Caco-2 (cell line): ENCODE data around the gene CALD1. TPM values are rescaled to one million over a fixed set of nuclear protein-coding genes. Genes with fewer than 3 reads are reported as not detected.

Source experiments
- BruUV-seq: library from RNA; stranded (reverse); fragments of 400-500 nt; replicated peaks from 2 replicates; lab custom pipeline; 2021; lab: Mats Ljungman, UMichigan
- CTCF ChIA-PET: fragments of 300-600 bp; sonication (Branson Sonifier 250); formaldehyde crosslinking; loops from one replicate; lab custom pipeline; 2022; ENCODE audit warnings: antibody characterized with exemption; lab: Charles Lee
- POLR2A ChIA-PET: fragments of 300-600 bp; sonication (Branson Sonifier 250); formaldehyde crosslinking; loops from one replicate; lab custom pipeline; 2022; ENCODE audit warnings: antibody characterized with exemption; lab: Charles Lee
- DNase-seq, 2 experiments: peaks; one replicate each; pipeline versions ENCODE4 v3.0.0 to v3.0.0-alpha.2; 2020 to 2022
- H3K27me3 ChIP-seq: replicated peaks from 2 replicates; pipeline ENCODE4 v1.6.0; 2011; ENCODE audit warnings: low read length; ENCODE audit not compliant: control insufficient read depth, insufficient read depth
- H3K36me3 ChIP-seq: 2 replicates; pipeline ENCODE4 v1.5.1; 2011; ENCODE audit warnings: low read length; ENCODE audit not compliant: control insufficient read depth, insufficient read depth
- H3K4me1 ChIP-seq: fragments of 250-450 bp; sonication (Bioruptor Pico); 2 replicates; pipeline ENCODE4 v1.5.1; 2020; ENCODE audit warnings: mild to moderate bottlenecking
- H3K4me3 ChIP-seq: 2 replicates; pipeline ENCODE4 v1.5.1; 2011; ENCODE audit warnings: low read depth, mild to moderate bottlenecking, control low read depth, low read length
- H3K9me3 ChIP-seq: fragments of 250-450 bp; sonication (Bioruptor Pico); 2 replicates; pipeline ENCODE4 v1.5.1; 2020; ENCODE audit warnings: mild to moderate bottlenecking, moderate library complexity
- H3K27ac Mint-ChIP-seq: one replicate; pipeline ENCODE4 v1.8.0; 2022; ENCODE audit warnings: mixed read lengths; ENCODE audit not compliant: unreplicated experiment
- H3K27me3 Mint-ChIP-seq: one replicate; pipeline ENCODE4 v1.8.0; 2022; ENCODE audit warnings: mixed read lengths; ENCODE audit not compliant: insufficient read depth, unreplicated experiment
- H3K36me3 Mint-ChIP-seq: one replicate; pipeline ENCODE4 v1.8.0; 2022; ENCODE audit warnings: mild to moderate bottlenecking, mixed read lengths; ENCODE audit not compliant: insufficient read depth, unreplicated experiment
- H3K4me1 Mint-ChIP-seq: one replicate; pipeline ENCODE4 v1.8.0; 2022; ENCODE audit warnings: low read depth, mixed read lengths; ENCODE audit not compliant: unreplicated experiment
- H3K4me3 Mint-ChIP-seq: one replicate; pipeline ENCODE4 v1.8.0; 2022; ENCODE audit warnings: mild to moderate bottlenecking, moderate library complexity, mixed read lengths; ENCODE audit not compliant: unreplicated experiment
- H3K9me3 Mint-ChIP-seq: one replicate; pipeline ENCODE4 v1.8.0; 2022; ENCODE audit warnings: mixed read lengths; ENCODE audit not compliant: unreplicated experiment
- intact Hi-C: fragments of 100-400 bp; cut with micrococcal nuclease; formaldehyde crosslinking; loops from one replicate; pipeline ENCODE4 v1.10.0; 2022; ENCODE audit not compliant: unreplicated experiment
- total RNA-seq: library from RNA; stranded (reverse); gene quantifications from 2 replicates; pipeline ENCODE4 v1.2.3, GENCODE V29; 2022
- TF ChIP-seq, protein P1 (sequence below), 2 experiments: fragments of 200-600 bp in 1 of 2; IDR thresholded peaks; 1 replicate in 1 of 2; 2 replicates in 1 of 2; pipeline versions ENCODE4 v1.5.1 to v1.8.0; 2011 to 2022; ENCODE audit warnings: antibody characterized with exemption in 1 of 2, control low read depth in 1 of 2, inconsistent platforms in 1 of 2, low read depth in 1 of 2, low read length in 1 of 2, mild to moderate bottlenecking in 1 of 2, moderate library complexity in 1 of 2; ENCODE audit not compliant: insufficient read depth in 1 of 2, severe bottlenecking in 1 of 2, unreplicated experiment in 1 of 2

Gene CALD1
- total RNA-seq, 1 experiment from 2014 or later: 155 TPM

DNA sequence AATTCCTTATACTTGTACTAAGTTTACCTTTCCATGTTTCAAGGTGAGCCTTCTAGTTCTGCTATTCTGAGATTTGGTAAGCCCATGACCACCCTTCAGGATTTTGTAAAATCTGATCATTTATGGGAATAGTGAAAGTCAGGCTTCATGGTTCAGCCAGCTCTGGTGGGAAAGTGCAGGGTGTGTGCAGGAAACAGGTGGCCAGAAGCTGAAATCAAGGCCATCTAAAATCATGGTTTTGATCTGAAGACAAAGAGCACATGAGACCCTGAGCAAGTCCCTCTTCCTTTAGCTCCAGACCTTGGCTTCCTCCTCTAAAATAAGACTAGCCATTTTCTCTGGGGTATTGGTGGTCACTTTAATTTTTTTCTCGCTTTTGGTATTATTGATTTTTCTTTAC is 91.3 kb downstream of the CALD1 start:
- peaks cover 3% of the 10 kb centered on the region; the same call in 1 of the 2 replicates for H3K4me1 ChIP-seq
- H3K9me3 ChIP-seq: no peaks in the 10 kb centered on the region
- peaks cover 15% of the 10 kb centered on the region for H3K36me3 Mint-ChIP-seq
- no TSS peak for BruUV-seq
- no peaks in the 10 kb centered on the region for H3K27me3 Mint-ChIP-seq
- TF ChIP-seq, protein P1, sequence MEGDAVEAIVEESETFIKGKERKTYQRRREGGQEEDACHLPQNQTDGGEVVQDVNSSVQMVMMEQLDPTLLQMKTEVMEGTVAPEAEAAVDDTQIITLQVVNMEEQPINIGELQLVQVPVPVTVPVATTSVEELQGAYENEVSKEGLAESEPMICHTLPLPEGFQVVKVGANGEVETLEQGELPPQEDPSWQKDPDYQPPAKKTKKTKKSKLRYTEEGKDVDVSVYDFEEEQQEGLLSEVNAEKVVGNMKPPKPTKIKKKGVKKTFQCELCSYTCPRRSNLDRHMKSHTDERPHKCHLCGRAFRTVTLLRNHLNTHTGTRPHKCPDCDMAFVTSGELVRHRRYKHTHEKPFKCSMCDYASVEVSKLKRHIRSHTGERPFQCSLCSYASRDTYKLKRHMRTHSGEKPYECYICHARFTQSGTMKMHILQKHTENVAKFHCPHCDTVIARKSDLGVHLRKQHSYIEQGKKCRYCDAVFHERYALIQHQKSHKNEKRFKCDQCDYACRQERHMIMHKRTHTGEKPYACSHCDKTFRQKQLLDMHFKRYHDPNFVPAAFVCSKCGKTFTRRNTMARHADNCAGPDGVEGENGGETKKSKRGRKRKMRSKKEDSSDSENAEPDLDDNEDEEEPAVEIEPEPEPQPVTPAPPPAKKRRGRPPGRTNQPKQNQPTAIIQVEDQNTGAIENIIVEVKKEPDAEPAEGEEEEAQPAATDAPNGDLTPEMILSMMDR (IDR thresholded peaks at IDR 0.05; ENCODE audit: insufficient read depth in 1 of 2, low read depth in 1 of 2, low read length in 1 of 2, severe bottlenecking in 1 of 2, unreplicated experiment in 1 of 2): no peak
- no peak overlapping the region for H3K27ac Mint-ChIP-seq
- intact Hi-C loops: no loop called here
- no peak overlapping the region for H3K4me3 Mint-ChIP-seq
- peaks cover 3% of the 10 kb centered on the region for H3K4me1 Mint-ChIP-seq
- CTCF ChIA-PET: no interaction called here
- DNase-seq: no peak
- no peaks in the 10 kb centered on the region for H3K9me3 Mint-ChIP-seq
- no peaks in the 10 kb centered on the region for H3K36me3 ChIP-seq
- H3K27me3 ChIP-seq: no peaks in the 10 kb centered on the region
- POLR2A ChIA-PET: no interaction called here
- H3K4me3 ChIP-seq: no peak overlapping the region

DNA sequence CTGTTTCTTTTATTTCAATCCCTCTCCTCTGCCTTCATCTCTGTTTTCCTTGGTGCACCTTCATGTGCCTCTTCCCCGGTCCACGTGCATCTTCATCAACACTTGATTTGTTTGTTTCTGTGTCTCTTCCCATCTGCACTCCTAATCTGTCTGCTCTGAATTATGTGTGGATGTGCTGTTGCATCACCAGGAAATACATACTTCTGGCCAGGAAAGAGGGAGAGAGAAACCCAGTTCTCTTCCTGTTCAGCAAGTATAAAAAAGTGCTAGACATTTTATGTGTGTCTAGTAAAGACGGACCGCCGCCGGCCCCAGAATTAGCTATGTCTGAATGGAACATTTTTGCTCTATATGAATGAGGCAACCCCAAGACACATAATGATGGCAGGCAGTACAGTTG is 93.8 kb downstream of the CALD1 start:
- no peak for DNase-seq
- Histone ChIP-seq H3K9me3 (no peaks in the 10 kb centered on the region), H3K27me3 (no peaks in the 10 kb centered on the region), H3K36me3 (no peaks in the 10 kb centered on the region), H3K4me1 (peaks cover 11% of the 10 kb centered on the region), H3K4me3 (no peak overlapping the region)
- no peaks in the 10 kb centered on the region for H3K9me3 Mint-ChIP-seq
- intact Hi-C loops: no loop called here
- peaks cover 2% of the 10 kb centered on the region for H3K36me3 Mint-ChIP-seq
- TF ChIP-seq, protein P1 (IDR thresholded peaks at IDR 0.05; ENCODE audit: insufficient read depth in 1 of 2, low read depth in 1 of 2, low read length in 1 of 2, severe bottlenecking in 1 of 2, unreplicated experiment in 1 of 2): no peak
- no peak overlapping the region for H3K4me3 Mint-ChIP-seq
- BruUV-seq: no TSS peak
- peaks cover 10% of the 10 kb centered on the region for H3K4me1 Mint-ChIP-seq
- H3K27me3 Mint-ChIP-seq: no peaks in the 10 kb centered on the region
- H3K27ac Mint-ChIP-seq: no peak overlapping the region
- POLR2A ChIA-PET: no interaction called here
- CTCF ChIA-PET: interaction anchor here (0.5 kb wide), 1 partner anchor 224 kb away, joined by 3 read pairs; no protein-coding TSS in a partner anchor

DNA sequence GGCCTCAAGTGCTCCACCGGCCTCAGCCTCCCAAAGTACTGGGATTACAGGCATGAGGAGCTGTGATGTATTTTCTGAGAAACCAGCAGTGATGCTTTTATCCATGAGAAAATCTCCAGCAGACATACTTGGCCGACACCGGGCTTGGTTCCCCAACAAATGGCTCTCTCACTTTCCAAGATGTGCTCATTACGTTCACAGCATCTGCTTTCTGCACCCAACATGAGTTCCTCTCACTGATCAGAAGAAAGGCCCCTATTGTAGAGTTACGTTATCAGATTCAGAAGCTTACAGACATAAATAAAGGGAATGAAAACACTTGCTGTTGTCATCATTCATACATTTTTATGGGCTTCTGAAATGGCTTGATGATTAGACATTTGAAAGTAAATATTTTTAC is 95.0 kb downstream of the CALD1 start:
- H3K4me1 ChIP-seq: peaks cover 11% of the 10 kb centered on the region
- BruUV-seq: no TSS peak
- H3K4me3 ChIP-seq: no peak overlapping the region
- TF ChIP-seq, protein P1 (IDR thresholded peaks at IDR 0.05; ENCODE audit: insufficient read depth in 1 of 2, low read depth in 1 of 2, low read length in 1 of 2, severe bottlenecking in 1 of 2, unreplicated experiment in 1 of 2): no peak
- no peak overlapping the region for H3K27ac Mint-ChIP-seq
- no peaks in the 10 kb centered on the region for H3K9me3 Mint-ChIP-seq
- H3K27me3 Mint-ChIP-seq: no peaks in the 10 kb centered on the region
- POLR2A ChIA-PET: no interaction called here
- H3K4me1 Mint-ChIP-seq: peaks cover 10% of the 10 kb centered on the region
- CTCF ChIA-PET: no interaction called here
- intact Hi-C loops: no loop called here
- H3K9me3 ChIP-seq: no peaks in the 10 kb centered on the region
- H3K36me3 ChIP-seq: no peaks in the 10 kb centered on the region
- no peak for DNase-seq
- H3K27me3 ChIP-seq: no peaks in the 10 kb centered on the region
- H3K4me3 Mint-ChIP-seq: no peak overlapping the region
- H3K36me3 Mint-ChIP-seq: no peaks in the 10 kb centered on the region
